ENCODE data around the gene ARHGAP26. TPM values are rescaled to one million over a fixed set of nuclear protein-coding genes. Genes with fewer than 3 reads are reported as not detected.

Gene ARHGAP26
- polyA plus RNA-seq, 1 donor from 2014 or later: 0.83 TPM

- H3K27ac ChIP-seq (ENCODE audit: low read length): no peak overlapping the region
- no peak overlapping the region for H3K9ac ChIP-seq (ENCODE audit: low read length)
- H2AFZ ChIP-seq (ENCODE audit: low read depth, low read length): no peak overlapping the region
- no peaks in the 10 kb centered on the region for H3K36me3 ChIP-seq (ENCODE audit: insufficient read depth, low read length)
- H3K27me3 ChIP-seq (ENCODE audit: insufficient read depth, low read depth, low read length): no peaks in the 10 kb centered on the region
- no peak overlapping the region for H3K4me2 ChIP-seq (ENCODE audit: low read length)
- no peaks in the 10 kb centered on the region for H4K20me1 ChIP-seq (ENCODE audit: insufficient read depth)
- H3K4me3 ChIP-seq (ENCODE audit: low read length): no peak overlapping the region
- TF ChIP-seq RAD21 (conservative IDR thresholded peaks at IDR 0.05): no peak
- TF ChIP-seq SMC3 (conservative IDR thresholded peaks at IDR 0.05; ENCODE audit: poor library complexity): no peak
- H3K79me2 ChIP-seq (replicated peaks; ENCODE audit: insufficient read depth, low read length): no peaks in the 10 kb centered on the region
- H3K9me3 ChIP-seq (ENCODE audit: low read length): no peaks in the 10 kb centered on the region
- H3F3A ChIP-seq (ENCODE audit: insufficient read depth, low read length, poor library complexity, severe bottlenecking): no peaks in the 10 kb centered on the region
- H3K9me2 ChIP-seq (ENCODE audit: insufficient read depth, low read length): no peaks in the 10 kb centered on the region
Measured at GRCh38 chr5:142736247-142736632, 33.9 kb upstream of the ARHGAP26 start.

GRCh38 chr5:142737179-142737578, 33.0 kb upstream of the ARHGAP26 start:
- Histone ChIP-seq H3K79me2 (replicated peaks; ENCODE audit: insufficient read depth, low read length) (no peaks in the 10 kb centered on the region), H3K4me2 (ENCODE audit: low read length) (no peak overlapping the region), H4K20me1 (ENCODE audit: insufficient read depth) (no peaks in the 10 kb centered on the region), H3K27ac (ENCODE audit: low read length) (no peak overlapping the region), H3K27me3 (ENCODE audit: insufficient read depth, low read depth, low read length) (no peaks in the 10 kb centered on the region), H3F3A (ENCODE audit: insufficient read depth, low read length, poor library complexity, severe bottlenecking) (no peaks in the 10 kb centered on the region), H3K9me2 (ENCODE audit: insufficient read depth, low read length) (no peaks in the 10 kb centered on the region), H3K4me3 (ENCODE audit: low read length) (no peak overlapping the region), H2AFZ (ENCODE audit: low read depth, low read length) (no peak overlapping the region), H3K9me3 (ENCODE audit: low read length) (no peaks in the 10 kb centered on the region), H3K9ac (ENCODE audit: low read length) (no peak overlapping the region), H3K36me3 (ENCODE audit: insufficient read depth, low read length) (no peaks in the 10 kb centered on the region)
- TF ChIP-seq, protein P1, sequence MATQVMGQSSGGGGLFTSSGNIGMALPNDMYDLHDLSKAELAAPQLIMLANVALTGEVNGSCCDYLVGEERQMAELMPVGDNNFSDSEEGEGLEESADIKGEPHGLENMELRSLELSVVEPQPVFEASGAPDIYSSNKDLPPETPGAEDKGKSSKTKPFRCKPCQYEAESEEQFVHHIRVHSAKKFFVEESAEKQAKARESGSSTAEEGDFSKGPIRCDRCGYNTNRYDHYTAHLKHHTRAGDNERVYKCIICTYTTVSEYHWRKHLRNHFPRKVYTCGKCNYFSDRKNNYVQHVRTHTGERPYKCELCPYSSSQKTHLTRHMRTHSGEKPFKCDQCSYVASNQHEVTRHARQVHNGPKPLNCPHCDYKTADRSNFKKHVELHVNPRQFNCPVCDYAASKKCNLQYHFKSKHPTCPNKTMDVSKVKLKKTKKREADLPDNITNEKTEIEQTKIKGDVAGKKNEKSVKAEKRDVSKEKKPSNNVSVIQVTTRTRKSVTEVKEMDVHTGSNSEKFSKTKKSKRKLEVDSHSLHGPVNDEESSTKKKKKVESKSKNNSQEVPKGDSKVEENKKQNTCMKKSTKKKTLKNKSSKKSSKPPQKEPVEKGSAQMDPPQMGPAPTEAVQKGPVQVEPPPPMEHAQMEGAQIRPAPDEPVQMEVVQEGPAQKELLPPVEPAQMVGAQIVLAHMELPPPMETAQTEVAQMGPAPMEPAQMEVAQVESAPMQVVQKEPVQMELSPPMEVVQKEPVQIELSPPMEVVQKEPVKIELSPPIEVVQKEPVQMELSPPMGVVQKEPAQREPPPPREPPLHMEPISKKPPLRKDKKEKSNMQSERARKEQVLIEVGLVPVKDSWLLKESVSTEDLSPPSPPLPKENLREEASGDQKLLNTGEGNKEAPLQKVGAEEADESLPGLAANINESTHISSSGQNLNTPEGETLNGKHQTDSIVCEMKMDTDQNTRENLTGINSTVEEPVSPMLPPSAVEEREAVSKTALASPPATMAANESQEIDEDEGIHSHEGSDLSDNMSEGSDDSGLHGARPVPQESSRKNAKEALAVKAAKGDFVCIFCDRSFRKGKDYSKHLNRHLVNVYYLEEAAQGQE (IDR thresholded peaks at IDR 0.05; ENCODE audit: borderline replicate concordance): no peak
- TF ChIP-seq CTCF (IDR thresholded peaks at IDR 0.05; ENCODE audit: poor library complexity, severe bottlenecking): no peak
- no peak for TF ChIP-seq MXI1 (conservative IDR thresholded peaks at IDR 0.05; ENCODE audit: poor library complexity, severe bottlenecking)
- TF ChIP-seq RAD21 (conservative IDR thresholded peaks at IDR 0.05): no peak
- no peak for TF ChIP-seq SMC3 (conservative IDR thresholded peaks at IDR 0.05; ENCODE audit: poor library complexity)
- no peak for TF ChIP-seq TAF1 (IDR thresholded peaks at IDR 0.05; ENCODE audit: low read depth)
- no peak for TF ChIP-seq EZH2 (IDR thresholded peaks at IDR 0.05; ENCODE audit: borderline replicate concordance, insufficient read depth, low read length, poor library complexity, severe bottlenecking)
- TF ChIP-seq EP300 (conservative IDR thresholded peaks at IDR 0.05; ENCODE audit: poor library complexity, severe bottlenecking): no peak
- no peak for TF ChIP-seq POLR2AphosphoS5 (IDR thresholded peaks at IDR 0.05)
